ENCODE data around the gene SPDYE1. TPM values are rescaled to one million over a fixed set of nuclear protein-coding genes. Genes with fewer than 3 reads are reported as not detected.
"Not testable (repeated sequence)": the region's sequence is repeated elsewhere in the genome, so short reads cannot be mapped to it uniquely, and the experiment has no call there.

SPDYE1 gene
- total RNA-seq, 1 donor from 2014 or later, result not detected

GRCh38 chr7:43990011-43990585 lies 7.6 kb upstream of the SPDYE1 start:
- ATAC-seq (peak; percentile 44), DNase-seq (peak; percentile 44)
- intact Hi-C loops (cut with micrococcal nuclease), result not testable (repeated sequence)

DNA sequence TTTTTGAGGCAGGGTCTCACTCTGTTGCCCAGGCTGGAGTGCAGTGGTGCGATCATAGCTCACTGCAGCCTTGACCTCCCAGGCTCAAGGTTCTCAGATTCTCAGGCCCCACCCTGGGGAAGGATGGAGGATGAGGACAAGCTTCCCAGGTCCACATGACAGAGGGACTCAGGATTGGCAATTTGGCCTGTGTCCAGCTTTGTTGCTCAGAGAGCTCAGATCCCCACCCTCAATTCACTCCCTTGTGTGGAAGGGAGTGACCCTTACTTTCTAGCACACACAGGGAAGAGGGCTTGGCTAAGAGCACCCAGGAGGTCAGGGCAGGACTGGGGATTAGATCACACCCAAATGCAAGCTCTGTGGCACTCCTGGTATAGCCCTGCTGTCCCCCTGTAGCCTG lies 6.9 kb upstream of the SPDYE1 start:
- intact Hi-C loops (cut with micrococcal nuclease); ATAC-seq; DNase-seq: not testable (repeated sequence)

GRCh38 chr7:43992896-43993295 lies 4.8 kb upstream of the SPDYE1 start:
- DNase-seq; ATAC-seq; intact Hi-C loops (cut with micrococcal nuclease): not testable (repeated sequence)

DNA sequence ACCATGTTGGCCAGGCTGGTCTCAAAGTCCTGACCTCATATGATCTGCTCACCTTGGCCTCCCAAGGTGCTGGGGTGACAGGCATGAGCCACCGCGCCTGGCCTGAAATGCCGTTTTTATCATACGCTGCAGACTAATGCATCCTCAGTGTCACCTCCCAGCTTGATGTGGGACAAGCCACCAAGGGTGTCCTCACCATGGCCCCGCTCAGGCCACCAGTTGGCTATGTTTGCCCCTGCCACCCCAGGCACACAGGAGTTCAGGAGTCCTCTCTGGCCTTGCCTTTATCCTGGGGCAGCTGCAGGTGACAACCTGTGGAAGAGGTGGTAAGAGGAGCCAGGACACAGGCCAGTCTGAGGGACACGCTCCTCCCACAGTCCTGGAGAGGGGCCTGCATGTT lies 3.0 kb upstream of the SPDYE1 start:
- ATAC-seq; DNase-seq; intact Hi-C loops (cut with micrococcal nuclease): not testable (repeated sequence)

DNA sequence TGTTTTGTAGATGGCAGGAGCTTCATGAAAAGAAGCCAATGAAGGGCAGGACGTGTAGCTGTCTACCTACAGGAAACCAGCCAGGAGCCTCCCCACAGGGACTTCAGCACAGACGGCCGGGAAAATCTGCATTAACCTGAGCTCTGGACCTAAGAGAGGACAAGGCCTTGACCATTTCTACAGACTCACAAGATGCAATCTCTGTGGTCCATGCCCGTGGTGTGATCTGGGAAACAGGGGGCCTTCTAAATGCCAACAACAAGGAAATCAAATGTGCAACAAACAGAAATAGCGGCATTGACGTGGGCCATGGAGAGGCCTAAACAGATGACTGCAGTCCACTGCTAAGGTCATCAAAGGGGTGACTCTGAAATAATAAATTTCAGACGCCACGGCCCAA lies 14.4 kb downstream of the SPDYE1 start:
- intact Hi-C loops (cut with micrococcal nuclease); DNase-seq; ATAC-seq: not testable (repeated sequence)

DNA sequence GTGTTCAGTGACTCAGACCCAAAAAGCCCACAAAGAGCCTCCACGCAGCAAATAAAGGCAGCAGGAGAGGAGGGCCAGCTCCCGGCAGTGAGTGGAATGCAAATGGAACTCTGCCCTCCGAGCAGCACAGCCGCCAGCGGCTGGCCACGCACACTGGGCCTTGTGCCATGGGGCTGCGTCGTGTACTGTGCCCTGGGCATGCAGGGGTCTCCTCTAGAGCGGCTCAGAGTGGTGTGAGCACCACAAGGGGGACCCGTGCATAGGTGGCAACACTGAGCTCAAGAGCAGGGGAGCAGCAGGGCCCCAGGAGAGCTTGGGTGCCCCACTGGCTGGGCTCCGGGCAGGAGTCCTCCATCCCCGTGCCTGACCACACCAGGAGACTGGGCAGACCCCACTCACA lies 17.4 kb downstream of the SPDYE1 start:
- DNase-seq; intact Hi-C loops (cut with micrococcal nuclease); ATAC-seq: not testable (repeated sequence)

DNA sequence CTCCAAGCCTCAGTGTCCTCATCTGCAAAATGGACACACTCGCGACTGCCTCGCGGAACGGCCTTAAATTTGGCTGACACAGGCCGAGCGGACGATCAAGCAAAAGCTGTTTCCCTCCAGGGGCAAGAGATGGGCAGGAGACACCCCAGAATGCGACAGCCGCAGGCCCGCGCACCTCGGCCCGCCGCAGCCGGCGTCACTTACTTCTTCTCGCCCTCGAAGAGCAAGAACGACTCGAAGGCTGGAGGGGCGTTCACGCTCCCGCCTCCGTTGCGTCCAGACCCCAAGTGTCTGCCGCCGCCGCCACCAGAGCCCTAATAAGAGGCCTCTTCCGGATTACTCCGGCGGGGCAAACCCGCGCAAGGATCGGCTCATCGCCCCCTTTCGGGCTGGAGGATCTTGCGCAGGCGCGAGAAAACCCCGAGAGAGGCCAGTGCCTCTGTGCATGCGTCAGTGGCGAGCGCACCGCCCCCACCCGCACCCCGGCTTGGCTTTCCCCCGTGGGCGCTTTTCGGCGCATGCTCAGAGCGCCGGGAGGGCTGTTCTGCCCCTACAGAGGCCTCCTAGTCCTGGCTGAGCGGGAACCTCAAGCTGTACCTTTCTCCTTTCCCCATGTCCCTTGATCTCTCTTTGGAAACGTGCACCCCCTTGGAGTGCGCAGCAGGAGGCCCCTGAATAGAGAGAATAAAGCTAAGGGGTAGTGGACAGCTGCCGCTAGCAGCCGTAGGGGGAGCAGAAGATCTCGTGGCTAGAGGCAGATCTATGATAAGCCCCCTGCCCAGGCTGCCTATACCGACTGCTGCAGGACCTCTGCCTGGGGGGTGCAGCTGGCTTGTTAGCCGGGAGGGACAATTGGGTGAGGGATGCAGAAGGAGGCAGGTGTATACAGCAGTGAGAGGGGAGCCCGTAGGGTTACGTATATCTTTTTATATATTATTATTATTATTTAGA lies 21.4 kb downstream of the SPDYE1 start:
- ATAC-seq (peak; percentile 98), DNase-seq (peak; percentile 100)
- intact Hi-C loops (cut with micrococcal nuclease), result not testable (repeated sequence)

- DNase-seq; ATAC-seq; intact Hi-C loops (cut with micrococcal nuclease): not testable (repeated sequence)
These were observed 22.1 kb downstream of the SPDYE1 start for GRCh38 chr7:44019825-44020224.

DNA sequence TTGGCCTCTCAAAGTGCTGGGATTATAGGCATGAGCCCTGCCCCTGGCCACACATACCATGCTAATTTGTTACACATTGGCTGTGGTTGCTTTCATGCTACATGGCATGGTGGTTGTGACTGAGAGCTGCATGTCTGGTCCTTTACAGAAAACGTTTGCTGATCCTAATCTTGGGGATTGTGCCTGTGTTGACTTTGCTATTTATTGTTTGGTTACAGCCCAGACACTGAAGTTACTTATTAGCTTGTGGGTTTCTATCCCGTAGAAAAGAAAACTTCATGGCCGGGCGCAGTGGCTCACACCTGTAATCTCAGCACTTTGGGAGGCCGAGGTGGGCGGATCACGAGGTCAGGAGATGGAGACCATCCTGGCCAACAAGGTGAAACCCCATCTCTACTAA lies 24.4 kb downstream of the SPDYE1 start:
- intact Hi-C loops (cut with micrococcal nuclease); DNase-seq; ATAC-seq: not testable (repeated sequence)

DNA sequence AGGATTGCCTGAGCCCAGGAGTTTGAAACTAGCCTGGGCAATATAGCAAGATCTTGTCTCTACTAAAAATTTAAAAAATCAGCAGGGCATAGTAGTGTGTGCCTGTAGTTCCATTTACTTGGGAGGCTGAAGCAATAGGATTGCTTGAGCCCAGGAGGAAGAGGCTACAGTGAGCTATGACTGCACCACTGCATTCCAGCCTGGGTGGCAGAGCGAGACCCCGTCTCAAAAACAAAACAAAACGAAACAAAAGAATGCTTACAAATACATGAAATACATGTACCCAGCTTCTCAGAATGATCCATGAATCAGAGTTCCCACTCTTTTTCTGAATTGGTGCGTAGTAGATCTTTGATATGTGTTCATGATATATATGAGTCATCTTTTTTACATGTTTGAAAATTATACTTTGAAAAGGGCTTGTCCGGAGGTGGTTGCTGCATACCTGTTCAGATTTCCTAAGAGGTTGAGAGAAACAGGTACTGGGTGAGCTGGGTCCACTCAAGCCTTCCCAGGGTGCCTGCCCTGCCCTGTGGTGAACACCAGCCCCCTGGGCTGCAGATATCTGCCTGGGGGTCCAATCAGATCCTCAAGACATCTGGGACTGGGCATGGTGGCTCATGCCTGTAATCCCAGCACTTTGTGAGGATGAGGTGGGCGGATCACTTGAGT lies 25.2 kb downstream of the SPDYE1 start:
- intact Hi-C loops (cut with micrococcal nuclease); DNase-seq; ATAC-seq: not testable (repeated sequence)

DNA sequence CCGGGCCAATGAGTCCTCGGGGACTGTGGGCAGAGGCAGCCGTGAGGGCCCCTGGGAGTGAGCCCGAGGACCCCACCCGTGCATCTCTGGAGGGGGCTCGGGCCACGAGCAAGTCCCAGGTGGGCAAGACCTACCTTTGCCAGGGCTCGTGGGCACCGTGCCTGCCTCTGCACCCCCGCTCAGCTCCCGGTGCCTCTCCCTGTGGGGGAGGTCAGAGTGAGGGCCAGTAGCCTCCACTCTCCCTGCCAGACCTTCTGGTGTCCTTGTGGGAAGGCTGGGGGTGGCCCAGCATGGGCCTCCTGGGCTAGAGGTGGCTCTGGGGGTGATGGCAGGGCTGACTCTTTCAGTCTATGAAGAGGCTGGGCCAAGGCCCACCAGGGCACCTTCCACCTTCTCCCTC lies 31.7 kb downstream of the SPDYE1 start:
- DNase-seq; ATAC-seq; intact Hi-C loops (cut with micrococcal nuclease): not testable (repeated sequence)

GRCh38 chr7:44030029-44030428 lies 32.3 kb downstream of the SPDYE1 start:
- ATAC-seq; DNase-seq; intact Hi-C loops (cut with micrococcal nuclease): not testable (repeated sequence)

GRCh38 chr7:44031319-44031718 lies 33.6 kb downstream of the SPDYE1 start:
- DNase-seq; ATAC-seq; intact Hi-C loops (cut with micrococcal nuclease): not testable (repeated sequence)

- ATAC-seq; intact Hi-C loops (cut with micrococcal nuclease); DNase-seq: not testable (repeated sequence)
These were observed 34.3 kb downstream of the SPDYE1 start for GRCh38 chr7:44032031-44032430.

DNA sequence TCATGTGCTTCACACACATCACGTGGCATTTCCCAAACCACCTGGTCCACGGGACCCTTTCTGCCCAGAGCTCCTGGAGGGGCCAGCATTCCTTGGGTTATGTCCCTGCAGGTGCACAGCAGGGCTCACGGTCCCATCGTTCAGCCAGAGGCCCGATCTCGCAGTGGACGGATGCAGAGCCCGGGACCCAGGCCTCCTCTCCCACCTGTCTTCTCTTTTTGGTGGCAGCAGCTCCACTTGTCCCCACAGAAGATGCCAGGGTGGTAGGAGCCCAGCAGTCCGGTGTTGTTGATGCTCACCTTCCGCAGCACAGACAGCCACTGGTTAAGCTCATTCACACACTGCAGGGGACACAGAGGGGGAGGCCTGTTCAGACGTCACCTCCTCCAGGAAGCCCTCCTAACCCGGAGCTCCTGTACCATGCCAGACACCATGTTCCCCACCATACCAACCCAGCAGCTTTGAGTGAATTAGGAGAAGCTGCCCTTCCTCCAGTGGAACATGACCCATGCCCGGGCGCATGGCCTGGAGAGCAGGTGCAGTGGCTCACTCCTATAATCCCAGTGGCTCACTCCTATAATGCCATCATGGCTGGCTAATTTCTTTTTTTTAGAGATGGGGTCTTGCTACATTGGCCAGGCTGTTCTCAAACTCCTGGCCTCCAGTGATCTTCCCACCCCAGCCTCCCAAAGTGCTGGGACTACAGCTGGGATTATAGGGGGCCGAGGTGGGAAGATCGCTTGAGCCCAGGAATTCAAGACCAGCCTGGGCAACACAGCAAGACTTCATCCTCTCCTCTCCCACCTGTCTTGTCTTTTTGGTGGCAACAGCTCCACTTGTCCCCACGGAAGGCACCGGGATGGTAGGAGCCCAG lies 36.5 kb downstream of the SPDYE1 start:
- intact Hi-C loops (cut with micrococcal nuclease); ATAC-seq; DNase-seq: not testable (repeated sequence)

GRCh38 chr7:44036364-44036763 lies 38.7 kb downstream of the SPDYE1 start:
- intact Hi-C loops (cut with micrococcal nuclease); ATAC-seq; DNase-seq: not testable (repeated sequence)

GRCh38 chr7:44037951-44038350 lies 40.3 kb downstream of the SPDYE1 start:
- ATAC-seq; DNase-seq; intact Hi-C loops (cut with micrococcal nuclease): not testable (repeated sequence)

- ATAC-seq, DNase-seq: not testable (repeated sequence)
These were observed 40.9 kb downstream of the SPDYE1 start for GRCh38 chr7:44038553-44038952.

More at GRCh38 chr7:44038553-44038952, 40.9 kb downstream of the SPDYE1 start:
- intact Hi-C loops (cut with micrococcal nuclease), result not testable (repeated sequence)

All from left ventricle myocardium superior (tissue), 1 donor.